SKM-1 (cell line): ENCODE measurements around the gene MGST3.
"Not testable (repeated sequence)": the region's sequence is repeated elsewhere in the genome, so short reads cannot be mapped to it uniquely, and the experiment has no call there.

Experiments used
- DNase-seq: peaks from one replicate; lab custom pipeline; 2025; ENCODE audit not compliant: unreplicated experiment; lab: John Stamatoyannopoulos, UW

Gene MGST3

DNA sequence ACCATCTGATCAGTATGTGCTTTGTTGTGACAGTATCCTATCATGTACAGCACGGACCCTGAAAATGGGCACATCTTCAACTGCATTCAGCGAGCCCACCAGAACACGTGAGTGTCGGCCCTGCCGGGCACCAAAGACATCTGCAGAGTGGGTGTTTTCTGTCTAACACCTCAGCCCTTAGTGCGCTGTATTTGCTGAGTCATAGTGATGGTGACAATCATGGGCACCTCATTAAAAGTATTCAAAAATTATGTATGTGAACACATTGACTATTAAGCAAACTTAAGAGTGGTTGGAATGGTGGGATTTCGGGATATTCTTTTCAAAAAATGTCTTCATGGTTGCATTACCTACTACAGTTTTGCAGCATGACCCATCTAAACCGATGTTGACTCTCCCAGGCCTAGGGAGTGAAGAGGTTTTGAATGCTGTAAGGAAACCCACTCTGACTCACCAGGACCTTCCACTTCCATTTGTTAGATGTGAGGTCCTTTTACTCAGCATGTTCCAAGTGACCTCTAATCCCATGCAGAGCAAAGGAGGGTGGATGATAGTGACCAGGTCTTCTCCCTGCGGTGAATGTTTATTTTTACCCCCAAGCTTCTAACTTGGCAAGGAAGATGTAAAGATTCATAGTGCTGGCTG is 20.1 kb downstream of the MGST3 start:
- no peak for DNase-seq

DNA sequence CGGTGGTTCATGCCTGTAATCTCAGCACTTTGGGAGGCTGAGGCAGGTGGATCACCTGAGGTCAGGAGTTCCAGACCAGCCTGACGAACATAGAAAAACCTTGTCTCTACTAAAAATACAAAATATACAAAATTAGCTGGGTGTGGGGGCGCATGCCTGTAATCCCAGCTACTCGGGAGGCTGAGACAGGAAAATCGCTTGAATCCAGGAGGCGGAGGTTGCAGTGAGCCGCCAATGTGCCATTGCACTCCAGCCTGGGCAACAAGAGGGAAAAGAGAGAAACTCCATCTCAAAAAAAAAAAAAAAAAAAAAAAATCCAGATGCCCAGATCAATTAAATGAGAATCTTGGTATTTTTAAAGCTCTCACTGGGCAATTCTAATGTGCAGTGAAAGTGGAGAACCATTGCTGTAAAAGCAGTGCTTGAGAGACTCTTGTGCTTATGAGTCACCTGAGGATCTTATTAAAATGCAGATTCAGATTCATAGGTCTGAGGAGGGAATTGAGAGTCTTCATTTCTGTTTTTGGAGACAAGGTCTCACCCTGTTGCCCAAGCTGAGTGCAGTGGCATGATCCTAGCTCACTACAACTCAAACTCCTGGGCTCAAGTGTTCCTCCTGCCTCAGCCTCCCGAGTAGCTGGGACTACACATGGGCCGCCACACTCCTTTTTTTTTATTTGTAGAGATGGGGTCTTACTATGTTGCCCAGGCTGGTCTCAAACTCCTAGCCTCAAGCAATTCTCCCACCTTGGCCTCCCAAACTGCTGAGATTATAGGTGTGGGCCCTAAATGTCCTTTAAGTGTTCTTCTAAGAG is 27.9 kb downstream of the MGST3 start:
- DNase-seq: not testable (repeated sequence)

DNA sequence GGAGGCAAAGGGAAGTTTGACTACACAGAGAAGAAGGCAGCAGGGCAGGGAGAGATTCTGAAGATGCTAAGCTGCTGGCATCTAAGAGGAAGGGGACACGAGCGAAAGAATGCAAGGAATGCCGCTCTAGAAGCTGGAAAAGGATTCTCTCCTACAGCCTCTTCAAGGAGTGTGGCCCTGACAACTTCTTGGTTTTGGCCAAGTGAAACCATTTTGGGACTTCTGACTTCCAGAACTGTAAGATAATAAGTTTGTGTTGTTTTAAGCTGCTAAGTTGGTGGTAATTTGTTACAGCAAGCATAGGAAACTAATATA is 28.5 kb downstream of the MGST3 start:
- no peak for DNase-seq

DNA sequence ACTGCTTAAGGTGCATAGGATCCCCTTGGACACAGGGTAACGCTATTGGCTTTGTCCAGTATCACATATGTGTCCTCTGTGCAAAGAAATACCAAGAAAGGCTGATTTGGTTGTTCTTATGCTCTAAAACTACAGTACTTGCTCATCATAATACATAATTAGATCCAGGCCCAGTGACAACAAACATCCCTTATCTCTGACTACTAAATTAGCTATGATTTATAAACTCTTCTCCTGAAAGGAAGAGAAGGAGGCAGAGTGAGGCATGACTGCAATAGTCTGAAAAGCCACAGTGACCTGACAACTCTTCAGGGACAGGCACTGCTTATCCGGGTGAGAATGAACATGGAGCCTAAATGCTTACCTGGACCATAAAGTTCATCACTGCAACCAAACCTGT is 30.7 kb downstream of the MGST3 start:
- DNase-seq: no peak

DNA sequence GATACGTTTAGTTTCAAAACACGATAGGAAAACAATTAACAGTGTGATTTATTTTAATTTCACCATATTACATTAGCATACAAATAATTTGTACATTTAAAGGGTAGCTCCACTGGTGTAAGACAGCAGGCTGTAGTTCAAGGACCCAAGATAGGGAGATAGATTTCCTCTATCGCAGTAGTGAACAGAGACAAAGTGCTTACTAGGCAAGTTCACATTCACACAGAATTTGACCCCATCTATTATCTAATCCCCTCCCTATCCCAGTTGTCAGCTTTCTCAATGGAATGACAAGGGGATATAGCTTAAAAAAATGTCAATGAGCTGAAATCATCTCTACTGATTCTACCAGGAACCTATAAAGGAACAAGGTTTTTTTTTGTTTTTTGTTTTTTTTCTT is 31.2 kb downstream of the MGST3 start:
- no peak for DNase-seq

DNA sequence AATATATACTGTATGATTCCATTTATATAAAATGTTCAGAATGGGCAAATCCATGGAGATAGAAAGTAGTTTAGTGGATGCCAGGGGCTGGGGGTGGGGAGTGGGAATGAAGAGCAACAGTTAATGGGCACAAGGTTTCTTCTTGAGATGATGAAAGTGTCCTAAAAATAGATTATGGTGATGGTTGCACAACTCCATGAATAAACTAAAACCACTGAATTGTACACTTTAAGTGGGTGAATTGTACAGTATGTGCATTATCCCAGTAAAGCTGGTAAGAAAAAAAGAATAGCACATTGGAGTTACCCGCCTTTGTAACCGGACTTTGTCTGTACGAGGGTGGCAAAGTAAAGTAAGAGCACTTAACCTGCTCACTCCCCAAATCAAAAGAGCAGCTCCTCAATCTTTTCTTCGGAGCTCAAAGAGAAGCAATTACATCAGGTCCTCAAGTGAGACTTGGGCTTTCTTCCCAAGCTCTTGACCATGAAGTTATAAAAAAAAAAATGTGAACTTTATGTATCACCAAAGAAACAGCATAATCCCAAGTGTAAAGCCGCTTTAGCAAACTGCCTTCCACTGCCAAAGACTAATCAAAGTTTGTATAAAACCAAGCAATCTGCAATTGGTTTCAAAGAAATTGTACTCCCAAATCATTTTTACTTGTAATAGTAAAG is 35.3 kb downstream of the MGST3 start:
- peak; percentile 56 for DNase-seq

DNA sequence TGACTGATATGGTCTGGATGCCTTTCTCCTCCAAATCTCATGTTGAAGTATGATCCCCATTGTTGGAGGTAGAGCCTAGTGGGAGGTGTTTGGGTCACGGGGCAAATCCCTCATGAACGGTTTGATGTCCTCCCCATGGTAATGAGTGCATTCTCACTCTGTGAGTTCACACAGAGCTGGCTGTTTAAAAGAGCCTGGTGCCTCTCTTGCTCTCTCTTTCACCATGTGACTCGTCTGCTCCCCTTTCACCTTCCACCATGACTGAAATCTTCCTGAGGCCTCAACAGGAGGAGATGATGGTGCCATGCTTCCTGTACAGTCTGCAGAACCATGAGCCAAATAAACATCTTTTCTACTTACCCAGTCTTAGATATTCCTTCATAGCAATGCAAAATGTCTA is 37.1 kb downstream of the MGST3 start:
- DNase-seq: no peak

DNA sequence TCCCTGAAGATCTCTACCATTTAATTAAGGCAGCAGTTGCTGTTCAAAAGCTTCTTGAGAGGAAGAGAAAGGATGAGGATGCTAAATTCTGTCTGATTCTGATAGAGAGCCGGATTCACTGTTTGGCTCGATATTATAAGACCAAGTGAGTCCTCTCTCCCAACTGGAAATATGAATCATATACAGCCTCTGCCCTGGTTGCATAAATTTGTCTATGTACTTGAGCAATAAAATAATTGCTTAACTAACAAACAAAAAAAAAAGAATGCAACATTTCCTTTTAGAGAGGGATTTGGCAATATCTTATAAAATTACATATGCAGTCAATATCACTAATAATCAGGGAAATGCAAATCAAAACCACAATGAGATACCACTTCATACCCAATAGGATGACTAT is 40.5 kb downstream of the MGST3 start:
- no peak for DNase-seq

DNA sequence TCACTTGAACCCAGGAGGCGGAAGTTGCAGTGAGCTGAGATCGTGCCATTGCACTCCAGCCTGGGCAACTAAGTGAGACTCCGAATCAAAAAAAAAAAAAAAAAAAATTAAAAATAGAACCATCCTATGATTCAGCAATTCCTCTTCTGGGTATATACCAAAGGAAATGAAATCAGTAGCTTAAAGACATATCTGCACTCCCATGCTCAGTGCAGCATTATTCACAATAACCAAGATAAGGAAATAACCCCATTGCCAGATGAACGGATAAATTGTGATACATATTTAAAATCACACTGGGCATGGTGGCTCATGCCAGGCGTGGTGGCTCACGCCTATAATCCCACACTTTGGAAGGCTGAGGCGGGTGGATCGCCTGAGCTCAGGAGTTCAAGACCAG is 43.6 kb downstream of the MGST3 start:
- DNase-seq: no peak

DNA sequence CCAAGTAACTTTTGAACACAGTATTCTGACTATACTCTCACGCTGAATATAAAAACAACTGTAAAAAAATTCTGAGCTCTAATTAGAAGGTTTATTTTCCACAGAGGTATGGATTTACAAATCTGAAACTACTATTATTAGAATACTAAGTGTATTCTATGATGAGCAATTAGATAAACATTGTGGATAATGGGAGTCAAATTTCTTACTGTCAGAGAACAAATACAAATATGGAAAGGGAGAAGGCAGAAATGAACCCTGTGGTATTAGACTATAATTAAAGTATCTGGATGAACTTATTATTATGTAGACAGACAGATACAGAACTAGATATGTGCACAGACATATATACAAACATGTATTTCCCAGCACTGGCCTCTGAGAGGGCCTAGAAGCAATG is 44.8 kb downstream of the MGST3 start:
- no peak for DNase-seq

DNA sequence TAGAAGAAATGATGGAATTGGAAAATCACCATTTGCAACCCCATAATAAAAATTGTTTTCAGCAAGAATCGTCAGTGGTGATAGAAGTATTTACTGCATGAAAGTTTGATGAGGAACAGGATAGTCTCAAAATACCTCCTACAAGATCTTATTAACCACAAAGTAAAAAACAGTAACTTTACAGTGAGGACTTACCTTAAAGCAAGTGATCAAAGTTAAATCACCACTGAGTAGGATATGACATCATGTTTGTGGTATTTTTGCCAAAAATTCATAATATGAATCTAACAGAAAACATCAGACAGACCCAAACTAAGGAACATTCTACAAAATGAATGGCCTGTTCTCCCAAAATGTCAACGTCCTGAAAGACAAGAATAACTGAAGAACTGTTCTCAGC is 47.5 kb downstream of the MGST3 start:
- DNase-seq: no peak

DNA sequence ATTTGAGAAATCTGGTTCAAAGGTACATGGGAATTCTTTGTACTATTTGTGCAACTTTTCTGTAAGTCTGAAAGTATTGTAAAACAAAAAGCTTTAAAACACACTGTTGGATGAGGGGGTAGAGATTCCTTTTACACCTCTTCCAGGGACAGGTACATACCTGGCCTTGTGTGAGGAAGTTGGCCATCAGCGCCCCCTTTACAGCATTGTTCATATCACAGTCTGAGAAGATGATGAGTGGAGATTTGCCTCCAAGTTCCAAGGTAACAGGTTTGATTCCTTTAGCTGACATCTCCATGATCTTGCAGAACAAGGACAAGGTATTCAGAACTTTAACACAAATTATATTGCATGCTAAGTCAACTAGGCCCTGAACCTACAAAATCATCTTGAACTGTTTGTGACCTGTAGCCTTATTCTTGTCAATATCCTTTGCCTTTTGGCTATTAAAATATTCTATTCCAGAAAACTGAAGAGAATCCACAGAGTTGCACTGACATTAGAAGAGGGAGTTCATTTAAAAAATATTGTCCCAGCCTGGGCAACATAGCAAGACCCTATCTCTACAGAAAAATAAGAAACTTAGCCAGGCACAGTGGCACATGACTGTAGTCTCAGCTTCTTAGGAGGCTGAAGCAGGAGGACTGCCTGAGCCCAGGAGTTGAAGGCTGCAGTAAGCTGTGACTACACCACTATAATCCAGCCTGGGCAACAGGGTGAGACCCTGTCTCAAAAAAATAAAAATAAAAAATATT is 48.4 kb downstream of the MGST3 start:
- no peak for DNase-seq

DNA sequence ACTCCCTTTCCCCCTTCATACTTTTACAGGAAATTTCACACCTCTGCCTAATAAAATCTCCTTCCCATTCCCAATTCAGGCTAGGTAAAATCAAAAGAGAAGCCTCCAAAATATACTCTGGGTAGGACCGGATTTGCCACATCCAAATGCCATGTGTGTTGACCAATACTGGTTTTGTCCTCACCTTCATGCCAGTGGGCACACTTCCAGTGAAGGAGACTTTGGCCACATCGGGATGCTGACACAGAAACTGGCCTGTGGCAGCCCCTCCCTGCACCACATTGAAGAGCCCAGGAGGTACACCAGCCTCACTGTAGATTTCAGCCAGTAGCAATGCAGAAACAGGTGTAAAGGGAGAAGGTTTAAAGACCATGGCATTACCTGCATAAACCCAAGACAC is 49.3 kb downstream of the MGST3 start:
- DNase-seq: no peak

DNA sequence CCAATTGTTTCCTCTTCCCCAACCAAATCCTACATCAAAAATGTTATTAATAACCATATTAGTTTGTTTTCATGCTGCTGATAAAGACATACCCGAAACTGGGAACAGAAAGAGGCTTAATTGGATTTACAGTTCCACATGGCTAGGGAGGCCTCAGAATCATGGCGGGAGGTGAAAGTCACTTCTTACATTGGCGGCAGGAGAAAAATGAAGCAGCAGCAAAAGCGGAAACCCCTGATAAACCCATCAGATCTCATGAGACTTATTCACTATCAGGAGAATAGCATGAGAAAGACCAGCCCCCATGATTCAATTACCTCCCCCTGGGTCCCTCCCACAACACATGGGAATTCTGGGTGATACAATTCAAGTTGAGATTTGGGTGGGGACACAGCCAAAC is 49.7 kb downstream of the MGST3 start:
- not testable (repeated sequence) for DNase-seq

DNA sequence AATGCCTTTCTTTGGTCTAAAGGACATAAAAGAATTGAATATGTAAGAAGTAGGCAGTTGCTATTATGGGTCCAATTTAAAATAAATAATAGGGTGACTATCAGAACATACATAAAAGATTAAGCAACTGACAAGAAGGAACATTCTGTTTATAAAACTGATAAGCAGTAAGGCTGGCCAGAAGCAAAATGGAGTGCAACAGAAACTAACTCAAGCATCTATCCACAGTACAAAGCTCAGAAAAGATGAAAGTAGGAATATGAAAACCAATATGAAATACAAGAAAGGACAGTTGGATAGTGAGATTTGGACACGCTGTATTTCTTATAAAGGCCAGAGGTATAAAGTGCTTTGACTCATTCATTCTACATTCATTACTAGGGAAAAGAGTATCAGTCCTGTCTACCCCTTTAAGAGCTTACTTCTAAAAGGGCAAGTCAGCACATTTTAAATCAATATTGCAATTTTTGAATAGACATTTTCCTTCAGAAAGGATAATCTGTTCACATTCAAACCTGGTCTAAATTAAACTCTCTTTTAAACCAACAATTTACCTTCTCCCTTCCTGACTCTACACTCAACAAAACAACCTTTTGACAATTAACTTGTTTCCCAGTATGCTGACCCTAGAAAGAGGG is 52.9 kb downstream of the MGST3 start:
- no peak for DNase-seq

DNA sequence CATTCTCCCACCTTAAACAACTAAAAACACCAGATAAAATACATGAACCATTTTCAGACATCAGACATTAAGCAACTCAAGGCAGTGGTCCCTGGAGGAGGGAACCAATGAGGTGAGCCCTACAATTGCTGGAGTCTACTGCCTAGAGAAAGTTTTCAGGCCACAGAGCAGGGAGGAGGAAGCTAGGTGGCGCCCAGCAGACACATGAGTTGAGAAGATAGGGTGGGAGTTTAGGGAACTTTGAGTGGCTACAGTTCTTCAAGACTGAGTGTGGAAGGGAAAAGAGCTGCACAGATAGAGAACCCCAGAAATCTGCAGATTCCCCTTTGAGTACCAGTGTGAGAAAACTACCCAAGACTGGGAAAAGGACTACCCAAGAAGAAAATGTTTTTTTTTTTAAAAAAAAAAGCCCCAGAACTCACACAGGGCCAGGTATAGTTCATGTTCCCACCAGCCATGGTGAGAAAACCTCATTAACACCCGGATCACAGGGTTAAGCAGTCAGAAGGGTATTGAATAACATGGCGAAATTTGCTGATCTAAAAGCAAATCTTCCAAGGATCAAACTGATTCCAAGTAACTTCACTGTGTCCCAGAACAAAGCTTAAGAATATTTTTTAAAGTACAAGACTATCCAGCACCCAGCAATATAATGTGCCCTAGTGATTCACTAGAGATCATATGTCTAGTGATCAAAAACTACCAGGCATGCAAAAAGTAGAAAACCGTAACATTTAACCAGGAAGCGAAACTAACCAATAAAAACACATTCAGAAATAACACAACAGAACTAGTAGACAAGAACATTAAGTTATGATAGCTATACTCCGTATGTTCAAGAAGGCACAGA is 55.3 kb downstream of the MGST3 start:
- DNase-seq: no peak

DNA sequence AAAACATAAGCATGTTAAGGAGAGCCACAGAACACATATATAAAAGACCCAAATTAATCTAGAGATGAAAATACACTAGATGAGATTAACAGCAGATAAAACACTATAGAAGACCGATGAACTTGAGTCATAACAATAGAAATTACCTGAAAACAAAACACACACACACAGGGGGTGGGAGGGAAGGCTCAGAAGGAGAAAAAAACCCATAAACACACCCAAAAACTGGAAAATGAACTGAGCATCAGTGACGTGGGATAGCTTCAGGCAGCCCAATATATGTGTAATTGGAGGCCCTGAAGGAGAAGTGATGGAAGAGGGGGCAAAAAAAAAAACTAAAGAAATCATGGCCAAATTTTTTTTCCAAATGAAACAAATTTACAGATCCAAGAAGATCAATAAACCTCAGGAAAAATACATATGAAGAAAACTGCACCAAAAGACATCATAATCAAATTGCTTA is 56.0 kb downstream of the MGST3 start:
- no peak for DNase-seq

DNA sequence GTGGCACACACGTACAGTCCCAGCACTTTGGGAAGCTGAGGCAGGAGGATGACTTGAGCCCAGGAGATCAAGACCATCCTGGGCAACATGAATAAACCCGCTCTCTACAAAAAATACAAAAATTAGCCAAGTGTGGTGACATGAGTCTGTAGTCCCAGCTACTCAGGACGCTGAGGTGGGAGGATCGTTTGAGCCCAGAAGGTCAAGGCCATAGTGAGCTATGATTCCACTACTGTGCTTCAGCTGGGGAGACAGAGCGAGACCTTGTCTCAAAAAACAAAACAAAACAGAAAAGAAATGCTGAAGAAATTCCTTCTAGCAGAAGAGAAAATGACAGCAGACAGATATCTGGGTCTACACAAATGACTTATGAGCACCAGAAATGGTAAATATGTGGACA is 57.0 kb downstream of the MGST3 start:
- no peak for DNase-seq

DNA sequence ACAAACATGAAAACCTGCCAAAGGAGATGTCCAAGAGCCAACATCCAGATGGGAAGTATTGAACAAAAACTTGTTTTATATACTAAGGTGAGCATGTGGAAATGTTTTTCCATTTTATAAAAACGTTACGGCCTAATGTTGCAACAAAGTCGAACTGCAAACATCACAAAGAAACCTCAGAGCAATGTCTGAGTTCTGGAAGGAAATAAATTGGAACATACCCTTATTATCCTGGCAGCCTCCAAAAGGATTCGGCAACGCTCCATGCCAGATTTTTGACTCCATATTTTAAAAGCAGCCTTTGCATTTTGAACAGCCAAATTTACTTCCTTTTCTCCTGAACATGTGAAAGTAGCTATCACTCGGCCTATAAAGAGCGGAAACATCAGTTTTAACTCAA is 64.0 kb downstream of the MGST3 start:
- no peak for DNase-seq

DNA sequence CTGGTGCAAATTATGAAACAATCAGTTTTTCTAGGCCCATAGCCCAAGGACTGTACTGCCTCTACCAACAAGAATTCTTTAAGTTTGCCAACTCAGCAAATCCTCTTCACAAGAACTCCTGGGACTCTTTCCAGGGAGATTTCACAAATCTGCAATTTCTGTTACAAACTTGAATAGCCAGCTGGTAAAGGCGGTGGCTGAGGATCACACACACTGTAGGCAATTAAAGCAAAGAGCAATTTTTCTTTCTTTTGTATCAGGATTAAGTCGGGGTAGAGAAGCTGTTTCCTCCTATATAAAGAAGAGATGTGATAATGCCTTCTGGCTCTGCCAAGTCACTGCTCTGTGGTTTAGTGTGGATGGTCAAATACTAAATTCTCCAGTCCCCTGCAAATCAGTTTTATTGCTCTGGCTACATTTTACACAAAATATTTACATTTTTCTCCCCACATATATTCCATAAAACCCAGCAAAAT is 65.6 kb downstream of the MGST3 start:
- no peak for DNase-seq
